CD4-positive, alpha-beta T cell treated with Interleukin-17A for 4 hours (primary cell): ENCODE data around the gene RBM25.

Experiments used
- DNase-seq: peaks from one replicate; pipeline ENCODE4 v3.0.0-alpha.2; 2020; ENCODE audit warnings: mixed read lengths

Gene RBM25

DNA sequence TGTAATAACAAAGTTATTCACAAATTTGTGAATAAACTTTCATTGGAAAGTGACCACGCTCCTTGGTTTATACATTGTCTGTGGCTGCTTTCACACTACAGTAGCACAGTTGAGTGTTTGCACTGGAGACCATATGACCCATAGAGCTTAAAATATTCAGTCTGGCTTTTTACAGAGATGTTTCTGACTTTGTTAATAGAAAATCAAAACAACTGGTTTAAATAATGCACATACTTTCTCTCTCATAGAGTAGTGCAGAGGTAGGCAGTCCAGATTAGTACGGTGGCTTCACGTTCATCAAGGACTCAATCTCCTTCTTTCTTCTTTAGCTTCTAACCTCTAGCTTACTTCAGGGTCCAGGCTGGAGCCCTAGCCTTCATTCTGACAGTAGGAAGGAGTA is 114.2 kb downstream of the RBM25 start:
- no peak for DNase-seq

DNA sequence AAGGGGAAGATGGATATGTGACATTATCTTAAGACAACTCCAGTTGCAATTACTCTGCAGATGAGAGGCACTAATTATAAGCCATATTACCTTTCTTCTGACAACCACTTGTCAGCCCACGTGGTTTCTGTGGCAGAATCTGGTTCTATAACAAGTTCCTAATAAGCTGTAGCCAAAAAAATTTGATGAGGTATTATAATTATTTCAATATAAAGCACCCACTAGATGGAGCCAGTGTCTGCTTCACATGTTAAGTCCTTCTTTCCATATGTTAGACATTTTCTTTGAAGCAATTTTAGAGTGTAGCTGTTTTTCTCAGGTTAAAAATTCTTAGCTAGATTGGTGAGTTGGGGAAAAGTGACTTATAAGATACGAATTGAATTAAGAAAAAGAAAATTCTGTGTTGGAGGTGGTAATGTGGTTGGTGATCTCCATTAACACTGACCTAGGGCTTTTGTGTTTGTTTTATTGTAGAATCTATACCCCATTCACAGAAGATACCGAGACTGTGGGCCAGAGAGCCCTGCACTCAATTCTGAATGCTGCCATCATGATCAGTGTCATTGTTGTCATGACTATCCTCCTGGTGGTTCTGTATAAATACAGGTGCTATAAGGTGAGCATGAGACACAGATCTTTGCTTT is 114.9 kb downstream of the RBM25 start:
- DNase-seq: no peak
